ENCODE measurements around the gene YPEL2.
"Not testable (repeated sequence)": the region's sequence is repeated elsewhere in the genome, so short reads cannot be mapped to it uniquely, and the experiment has no call there.

YPEL2 gene

GRCh38 chr17:59378675-59379074 lies 47.2 kb downstream of the YPEL2 start:
- FAIRE-seq = no peak

DNA sequence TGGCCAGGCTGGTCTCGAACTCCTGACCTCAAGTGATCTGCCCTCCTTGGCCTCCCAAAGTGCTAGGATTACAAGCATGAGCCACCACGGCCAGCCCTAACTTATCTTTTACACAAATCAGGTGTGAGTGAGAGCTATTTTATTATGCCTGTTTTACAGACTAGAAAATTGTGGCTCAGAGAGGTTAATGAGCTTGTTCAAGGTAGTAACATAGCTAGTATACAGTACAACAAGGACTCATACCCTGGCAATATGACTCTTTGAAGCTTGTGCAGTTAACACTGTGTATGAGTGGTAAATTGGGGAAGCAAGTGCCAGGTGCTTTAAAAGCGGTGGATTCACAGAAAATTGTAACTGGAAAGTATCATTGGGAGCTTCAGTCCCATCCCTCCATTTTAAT lies 49.0 kb downstream of the YPEL2 start:
- FAIRE-seq = no peak

GRCh38 chr17:59381716-59382570 lies 50.5 kb downstream of the YPEL2 start:
- no peak for FAIRE-seq

DNA sequence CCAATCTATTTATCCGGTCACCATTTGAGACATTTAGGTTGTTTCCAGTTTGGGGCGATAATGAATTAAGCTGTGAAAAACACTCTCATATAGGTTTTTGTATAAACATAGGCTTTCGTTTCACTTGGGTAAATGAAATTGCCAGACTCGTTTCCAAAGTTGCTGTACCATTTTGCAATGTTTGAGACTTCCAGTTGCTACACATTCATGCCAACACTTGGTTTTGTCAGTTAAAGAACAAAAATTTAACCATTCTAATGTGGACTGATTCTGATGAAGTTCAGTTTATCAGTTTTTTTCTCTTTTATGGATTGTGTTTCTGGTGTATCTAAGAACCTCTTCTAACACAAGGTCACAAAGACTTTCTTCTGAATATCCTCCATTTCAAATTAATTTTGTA lies 52.4 kb downstream of the YPEL2 start:
- no peak for FAIRE-seq

DNA sequence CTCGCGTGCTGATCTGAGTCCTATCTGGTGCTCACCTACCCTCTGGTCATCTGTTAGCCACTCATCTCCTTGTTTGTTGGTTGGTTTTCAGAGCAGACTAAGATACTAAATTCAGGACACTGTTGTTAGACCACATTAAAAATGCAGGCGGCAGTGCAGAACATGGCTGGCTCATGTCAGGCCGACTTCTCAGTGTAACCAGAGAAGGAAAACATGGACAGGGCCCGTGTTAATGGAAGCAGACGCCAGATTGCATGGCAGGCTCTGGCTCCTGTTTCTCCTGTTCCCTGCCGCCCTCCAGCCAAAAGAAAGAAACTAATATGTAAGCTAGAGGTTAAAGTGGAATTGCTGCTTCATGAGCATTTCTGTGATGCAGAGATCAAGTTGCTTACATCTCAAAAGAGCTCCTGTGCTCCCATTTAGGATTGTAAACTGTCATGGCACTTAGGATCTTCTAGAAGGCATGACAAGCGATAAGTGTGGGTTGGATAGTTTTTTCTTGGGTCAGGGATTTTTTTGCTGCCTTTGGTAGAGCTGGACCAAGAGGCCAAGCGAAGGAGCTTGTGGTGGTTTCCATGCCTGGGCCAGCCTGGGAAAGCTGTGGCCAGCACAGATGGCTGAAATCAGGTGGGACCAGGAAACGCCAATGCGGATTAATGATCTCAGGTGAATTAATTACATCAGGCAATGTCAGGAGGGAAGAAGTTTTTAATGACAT lies 56.1 kb downstream of the YPEL2 start:
- no peak for FAIRE-seq

GRCh38 chr17:59388069-59388556 lies 56.7 kb downstream of the YPEL2 start:
- FAIRE-seq = no peak

- FAIRE-seq = no peak
Observed at GRCh38 chr17:59389066-59389465, 57.6 kb downstream of the YPEL2 start.

- no peak for FAIRE-seq
Observed at GRCh38 chr17:59391021-59391420, 59.6 kb downstream of the YPEL2 start.

- FAIRE-seq = no peak
Observed at GRCh38 chr17:59392973-59393679, 61.7 kb downstream of the YPEL2 start.

DNA sequence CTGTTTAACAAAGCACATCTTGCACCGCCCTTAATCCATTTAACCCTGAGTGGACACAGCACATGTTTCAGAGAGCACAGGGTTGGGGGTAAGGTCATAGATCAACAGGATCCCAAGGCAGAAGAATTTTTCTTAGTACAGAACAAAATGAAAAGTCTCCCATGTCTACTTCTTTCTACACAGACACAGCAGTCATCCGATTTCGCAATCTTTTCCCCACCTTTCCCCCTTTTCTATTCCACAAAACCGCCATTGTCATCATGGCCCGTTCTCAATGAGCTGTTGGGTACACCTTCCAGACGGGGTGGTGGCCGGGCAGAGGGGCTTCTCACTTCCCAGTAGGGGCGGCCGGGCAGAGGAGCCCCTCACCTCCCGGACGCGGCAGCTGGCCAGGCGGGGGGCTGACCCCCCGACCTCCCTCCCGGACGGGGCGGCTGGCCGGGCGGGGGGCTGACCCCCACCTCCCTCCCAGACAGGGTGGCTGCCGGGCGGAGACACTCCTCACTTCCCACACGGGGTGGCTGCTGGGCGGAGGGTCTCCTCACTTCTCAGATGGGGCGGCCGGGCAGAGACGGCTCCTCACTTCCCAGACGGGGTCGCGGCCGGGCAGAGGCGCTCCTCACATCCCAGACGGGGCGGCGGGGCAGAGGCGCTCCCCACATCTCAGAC lies 62.4 kb downstream of the YPEL2 start:
- not testable (repeated sequence) for FAIRE-seq

- FAIRE-seq = no peak
Observed at GRCh38 chr17:59396134-59396826, 64.8 kb downstream of the YPEL2 start.

DNA sequence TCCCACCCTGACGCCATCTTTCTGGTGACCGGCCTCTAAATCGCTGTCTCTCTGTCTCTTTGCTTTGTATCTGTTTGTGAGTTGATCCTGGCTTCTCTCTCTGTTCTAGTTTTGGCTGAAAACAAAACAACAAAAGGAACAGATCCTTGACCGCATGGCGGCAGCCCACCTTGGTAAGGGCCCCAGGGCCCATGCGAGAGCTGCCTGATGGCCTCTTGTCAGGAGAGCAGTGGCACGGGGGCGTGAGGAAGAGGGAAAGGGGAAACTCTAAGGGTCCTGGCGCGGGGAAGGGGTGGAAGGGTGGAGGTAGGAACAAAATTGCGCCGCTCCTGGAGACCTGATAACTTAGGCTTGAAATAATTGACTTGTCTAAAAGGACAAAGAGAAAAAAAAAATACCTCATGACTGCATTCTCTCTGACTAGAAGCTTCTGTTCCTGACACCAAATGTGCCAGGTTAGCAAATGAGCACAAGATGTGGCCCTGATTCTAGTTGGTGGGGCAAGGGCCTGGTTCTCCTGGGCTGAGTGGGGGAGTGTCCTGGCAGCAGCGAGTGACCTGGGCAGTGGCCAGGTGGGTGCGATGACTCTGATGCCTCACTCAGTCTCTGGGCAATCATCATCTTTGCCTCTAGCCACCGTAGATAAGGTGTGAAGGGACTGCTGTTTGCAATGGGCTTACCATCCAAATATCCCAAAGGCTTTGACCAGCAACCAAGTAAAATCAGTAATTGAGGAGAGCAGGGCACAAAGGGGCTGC lies 66.0 kb downstream of the YPEL2 start:
- no peak for FAIRE-seq

- FAIRE-seq = no peak
Observed at GRCh38 chr17:59399914-59400313, 68.5 kb downstream of the YPEL2 start.

GRCh38 chr17:59400858-59401257 lies 69.4 kb downstream of the YPEL2 start:
- FAIRE-seq = no peak

DNA sequence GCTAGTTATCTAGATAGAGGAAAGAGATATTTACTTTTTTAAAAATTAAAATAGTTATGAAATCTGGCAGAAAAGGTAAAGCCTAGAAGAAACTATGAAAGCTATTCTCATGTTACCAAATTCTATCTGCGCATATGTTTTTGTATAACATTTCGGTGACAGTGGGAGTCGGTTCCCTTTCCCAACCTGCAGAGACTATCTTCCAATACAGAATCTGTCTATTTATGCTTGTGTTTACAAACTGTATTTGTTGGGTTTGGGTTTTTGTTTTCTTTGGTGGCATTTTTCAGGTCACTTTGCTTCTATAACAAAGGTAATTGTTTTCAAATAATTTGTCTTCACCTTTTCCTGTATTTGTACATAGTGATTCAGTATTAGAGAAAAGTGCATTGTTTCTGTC lies 69.8 kb downstream of the YPEL2 start:
- no peak for FAIRE-seq

DNA sequence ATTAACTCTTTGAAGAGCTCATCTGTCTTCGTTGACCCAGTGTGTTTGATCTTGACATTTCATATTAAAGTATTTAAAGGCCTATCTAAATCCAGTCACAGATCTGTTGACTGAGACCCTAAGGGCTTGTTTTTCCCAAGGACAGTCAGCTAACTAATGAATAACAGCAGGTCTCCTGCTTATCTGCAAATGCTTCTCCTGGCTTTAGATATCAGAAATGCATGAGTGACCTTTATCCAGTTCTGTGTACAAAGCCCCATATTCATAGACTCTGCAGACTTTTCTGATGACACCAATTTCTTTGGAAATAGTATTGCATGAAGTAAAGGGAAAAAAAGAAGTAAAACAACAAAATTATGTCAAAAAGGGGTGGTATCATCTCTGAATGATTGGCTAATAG lies 70.3 kb downstream of the YPEL2 start:
- no peak for FAIRE-seq

- FAIRE-seq = no peak
Observed at GRCh38 chr17:59402760-59403159, 71.3 kb downstream of the YPEL2 start.

DNA sequence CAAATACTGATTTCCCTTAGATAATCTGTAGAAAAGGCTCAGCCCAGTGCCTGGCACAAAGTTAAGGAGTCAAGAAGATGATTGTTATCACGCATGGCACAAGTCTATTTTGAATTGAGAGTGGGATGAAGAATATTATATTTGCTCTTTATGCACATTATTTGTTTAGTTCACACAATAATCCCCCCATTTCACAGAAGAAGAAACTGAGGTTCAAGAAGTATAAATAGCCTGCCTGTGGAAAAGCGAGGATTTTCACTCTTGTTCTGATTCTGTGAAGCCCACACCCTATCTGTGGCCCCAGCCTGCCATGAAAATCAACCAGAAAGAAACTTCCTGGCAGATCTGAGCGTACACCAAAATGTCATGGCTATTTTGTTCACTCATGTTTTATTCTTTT lies 73.0 kb downstream of the YPEL2 start:
- FAIRE-seq = no peak

DNA sequence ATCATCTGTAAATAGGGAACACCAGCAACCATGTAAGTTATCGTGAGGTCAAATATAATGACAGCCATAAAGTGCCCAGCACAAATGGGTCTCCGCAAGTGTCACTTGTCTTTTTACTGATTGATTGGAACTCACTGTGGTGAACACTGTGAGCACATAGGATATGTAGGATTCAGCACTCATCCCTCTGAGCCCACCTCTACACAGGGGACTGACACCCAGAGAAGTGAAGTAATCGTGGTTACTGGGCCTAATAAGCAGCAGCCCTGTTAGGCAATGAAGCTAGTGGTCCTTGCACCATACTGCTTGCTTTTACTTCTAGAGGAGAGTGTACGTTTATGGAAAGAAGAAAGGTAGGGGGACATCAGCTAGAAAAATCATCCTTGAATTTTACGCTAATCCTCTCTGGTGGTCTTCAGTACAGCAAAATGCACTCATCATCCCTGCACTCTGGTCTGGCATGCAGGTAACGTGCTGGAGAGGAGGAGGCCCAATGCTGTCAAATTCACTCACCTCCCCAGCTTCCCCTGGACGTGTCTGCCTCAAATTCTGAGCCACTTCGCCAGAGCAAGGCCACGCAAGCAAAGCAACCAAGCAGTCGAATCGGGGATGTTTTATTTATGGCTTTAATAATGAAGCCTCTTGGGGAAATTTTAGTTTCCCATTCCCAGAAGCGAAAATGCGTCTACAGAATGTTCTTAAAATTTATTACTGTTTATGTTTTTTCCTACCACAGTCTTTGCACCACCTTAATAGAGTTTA lies 74.7 kb downstream of the YPEL2 start:
- no peak for FAIRE-seq

GRCh38 chr17:59406808-59407381 lies 75.4 kb downstream of the YPEL2 start:
- FAIRE-seq = no peak

All from A204.1 (cell line).